DND-41 (cell line): ENCODE data around the gene NBAS.

Experiments used
- ATAC-seq: fragments of 200-7000 bp; cut with Tn5 transposase; 3 replicates; pipeline ENCODE4 v1.9.1; 2021; ENCODE audit warnings: low read depth; ENCODE audit not compliant: insufficient read depth
- DNase-seq: peaks from one replicate; pipeline ENCODE4 v3.0.0-alpha.2; 2020
- H2AFZ ChIP-seq: 2 replicates; pipeline ENCODE4 v1.6.0; 2012; ENCODE audit warnings: low read depth, low read length
- H3K27ac ChIP-seq: 2 replicates; pipeline ENCODE4 v1.5.1; 2012; ENCODE audit warnings: low read length, inconsistent platforms
- H3K27me3 ChIP-seq: fragments of 200-600 bp; sonication (generic); 2 replicates; pipeline ENCODE4 v1.6.0; 2012; ENCODE audit warnings: low read length, mild to moderate bottlenecking, inconsistent platforms; ENCODE audit not compliant: insufficient read depth, poor library complexity
- H3K36me3 ChIP-seq: 2 replicates; pipeline ENCODE4 v1.5.1; 2012; ENCODE audit warnings: low read length, inconsistent platforms; ENCODE audit not compliant: insufficient read depth
- H3K4me1 ChIP-seq: 2 replicates; pipeline ENCODE4 v1.5.1; 2012; ENCODE audit warnings: mild to moderate bottlenecking, low read length; ENCODE audit not compliant: insufficient read depth
- H3K4me2 ChIP-seq: 2 replicates; pipeline ENCODE4 v1.6.0; 2012; ENCODE audit warnings: mild to moderate bottlenecking, moderate library complexity, low read length, inconsistent platforms; ENCODE audit not compliant: insufficient read depth
- H3K4me3 ChIP-seq, 2 experiments: fragments of 200-600 bp in 1 of 2; shearing (Covaris generic) in 1 of 2; 2 replicates each; pipeline ENCODE4 v1.5.1; 2012 to 2016; ENCODE audit warnings: inconsistent platforms in 2 of 2, low read length in 2 of 2, mild to moderate bottlenecking in 2 of 2, low read depth in 1 of 2, moderate library complexity in 1 of 2
- H3K79me2 ChIP-seq: 2 replicates; pipeline ENCODE4 v1.6.0; 2012; ENCODE audit warnings: low read length, inconsistent platforms; ENCODE audit not compliant: insufficient read depth
- H3K9ac ChIP-seq: 2 replicates; pipeline ENCODE4 v1.6.0; 2012; ENCODE audit warnings: low read depth, mild to moderate bottlenecking, inconsistent platforms, low read length, moderate library complexity
- H3K9me3 ChIP-seq: 2 replicates; pipeline ENCODE4 v1.5.1; 2012; ENCODE audit warnings: low read length, moderate library complexity, mild to moderate bottlenecking, inconsistent platforms; ENCODE audit not compliant: insufficient read depth, severe bottlenecking
- H4K20me1 ChIP-seq: 2 replicates; pipeline ENCODE4 v1.6.0; 2012; ENCODE audit warnings: low read length; ENCODE audit not compliant: insufficient read depth
- CTCF ChIP-seq: IDR thresholded peaks from 2 replicates; pipeline ENCODE4 v1.5.1; 2012; ENCODE audit warnings: borderline replicate concordance, low read length, moderate library complexity, mild to moderate bottlenecking; ENCODE audit not compliant: poor library complexity, severe bottlenecking; ENCODE audit errors: extremely low read depth
- EZH2 ChIP-seq: IDR thresholded peaks from 3 replicates; pipeline ENCODE4 v1.6.1; 2012; ENCODE audit warnings: borderline replicate concordance, low read depth, mild to moderate bottlenecking, moderate library complexity, low read length, inconsistent platforms; ENCODE audit not compliant: severe bottlenecking

NBAS gene

GRCh38 chr2:15608392-15608761 is 47.2 kb upstream of the NBAS start:
- H3K36me3 ChIP-seq: peaks cover 78% of the 10 kb centered on the region
- no peaks in the 10 kb centered on the region for H3K27me3 ChIP-seq
- ATAC-seq (no peak), DNase-seq (no peak)
- no peaks in the 10 kb centered on the region for H3K9me3 ChIP-seq
- H3K4me3 ChIP-seq: no peak overlapping the region
- no peak overlapping the region for H3K27ac ChIP-seq
- no peak overlapping the region for H2AFZ ChIP-seq
- no peak overlapping the region for H3K9ac ChIP-seq
- no peaks in the 10 kb centered on the region for H3K4me1 ChIP-seq
- no peaks in the 10 kb centered on the region for H3K79me2 ChIP-seq
- no peaks in the 10 kb centered on the region for H4K20me1 ChIP-seq
- H3K4me2 ChIP-seq: no peak overlapping the region
- TF ChIP-seq EZH2: no peak
- TF ChIP-seq CTCF: no peak

GRCh38 chr2:15607709-15608391 is 46.7 kb upstream of the NBAS start:
- no peak for ATAC-seq

GRCh38 chr2:15606481-15607441 is 45.6 kb upstream of the NBAS start:
- TF ChIP-seq CTCF (no peak), EZH2 (no peak)
- Histone ChIP-seq H3K4me1 (no peaks in the 10 kb centered on the region), H3K4me3 (no peak overlapping the region), H3K79me2 (no peaks in the 10 kb centered on the region), H3K4me2 (no peak overlapping the region), H3K9ac (no peak overlapping the region), H3K27ac (no peak overlapping the region), H3K27me3 (no peaks in the 10 kb centered on the region), H3K36me3 (peaks cover 89% of the 10 kb centered on the region), H3K9me3 (no peaks in the 10 kb centered on the region), H2AFZ (no peak overlapping the region), H4K20me1 (no peaks in the 10 kb centered on the region)
- ATAC-seq (no peak), DNase-seq (no peak)

More at GRCh38 chr2:15607709-15608391, 46.7 kb upstream of the NBAS start:
- Histone ChIP-seq H3K4me3 (no peak overlapping the region), H3K4me1 (no peaks in the 10 kb centered on the region), H2AFZ (no peak overlapping the region), H3K27ac (no peak overlapping the region), H3K36me3 (peaks cover 78% of the 10 kb centered on the region), H3K9ac (no peak overlapping the region), H3K79me2 (no peaks in the 10 kb centered on the region), H3K9me3 (no peaks in the 10 kb centered on the region), H3K27me3 (no peaks in the 10 kb centered on the region), H4K20me1 (no peaks in the 10 kb centered on the region), H3K4me2 (no peak overlapping the region)
- no peak for DNase-seq
- TF ChIP-seq EZH2: no peak
- TF ChIP-seq CTCF: no peak
